Upper lobe of right lung (tissue), 1 donor: Measurements from ENCODE around the gene CD7. TPM values are rescaled to one million over a fixed set of nuclear protein-coding genes. Genes with fewer than 3 reads are reported as not detected.

Experiments used
- ATAC-seq: fragments of 200-7000 bp; cut with Tn5 transposase; one replicate; pipeline ENCODE4 v1.9.1; 2020; ENCODE audit warnings: mild to moderate bottlenecking, moderate library complexity
- DNase-seq: peaks from one replicate; pipeline ENCODE4 v3.0.0-alpha.2; 2020
- H3K27ac ChIP-seq: fragments of 200-600 bp; one replicate; pipeline ENCODE4 v1.8.0; 2022
- H3K27me3 ChIP-seq: fragments of 200-600 bp; one replicate; pipeline ENCODE4 v1.8.0; 2022; ENCODE audit warnings: mild to moderate bottlenecking
- H3K36me3 ChIP-seq: fragments of 200-600 bp; one replicate; pipeline ENCODE4 v1.8.0; 2022
- H3K4me1 ChIP-seq: fragments of 200-600 bp; one replicate; pipeline ENCODE4 v1.8.0; 2022
- H3K4me3 ChIP-seq: fragments of 200-600 bp; one replicate; pipeline ENCODE4 v1.8.0; 2022; ENCODE audit warnings: mild to moderate bottlenecking
- H3K9me3 ChIP-seq: fragments of 200-600 bp; one replicate; pipeline ENCODE4 v1.8.0; 2022
- CTCF ChIP-seq: fragments of 200-600 bp; IDR thresholded peaks from one replicate; pipeline ENCODE4 v1.8.0; 2022; ENCODE audit warnings: antibody characterized with exemption
- intact Hi-C: fragments of 100-400 bp; cut with DNase I; formaldehyde crosslinking; loops from one replicate; pipeline ENCODE4 v1.11.0; 2022
- total RNA-seq: library from RNA; stranded (reverse); fragmentation: NEBNext Ultra II Directional; extraction: Animal tissue kit (Norgen Biotek cat#: 25700); gene quantifications from one replicate; pipeline ENCODE4 v1.2.1, GENCODE V29; 2021
- donor health status: DM: no; HTN: yes; CAD: no; lungs with severe emphysema.

CD7 gene
- total RNA-seq, 1 donor from 2014 or later: 7.2 TPM

GRCh38 chr17:82327289-82327688 lies 9.9 kb upstream of the CD7 start:
- no peak for ATAC-seq
- intact Hi-C loops: no loop called here
- DNase-seq: no peak

GRCh38 chr17:82325286-82326180 lies 8.1 kb upstream of the CD7 start:
- no peaks in the 10 kb centered on the region for H3K27me3 ChIP-seq
- H3K4me3 ChIP-seq: no peak overlapping the region
- intact Hi-C loops: no loop called here
- H3K27ac ChIP-seq: no peak overlapping the region
- TF ChIP-seq CTCF: no peak
- H3K9me3 ChIP-seq: no peaks in the 10 kb centered on the region
- no peaks in the 10 kb centered on the region for H3K36me3 ChIP-seq
- DNase-seq (peak; percentile 63), ATAC-seq (no peak)
- peaks cover 15% of the 10 kb centered on the region for H3K4me1 ChIP-seq

More at GRCh38 chr17:82327289-82327688, 9.9 kb upstream of the CD7 start:
- Histone ChIP-seq H3K27me3 (no peaks in the 10 kb centered on the region), H3K27ac (no peak overlapping the region), H3K36me3 (no peaks in the 10 kb centered on the region), H3K4me3 (no peak overlapping the region), H3K9me3 (no peaks in the 10 kb centered on the region), H3K4me1 (peaks cover 11% of the 10 kb centered on the region)
- TF ChIP-seq CTCF: no peak

GRCh38 chr17:82324566-82325285 lies 7.3 kb upstream of the CD7 start:
- Histone ChIP-seq H3K27me3 (no peaks in the 10 kb centered on the region), H3K4me1 (peaks cover 8% of the 10 kb centered on the region), H3K4me3 (no peak overlapping the region), H3K27ac (no peak overlapping the region), H3K9me3 (no peaks in the 10 kb centered on the region), H3K36me3 (no peaks in the 10 kb centered on the region)
- intact Hi-C loops: loop anchor here (5.0 kb wide), 1 partner anchor 87 kb away; no protein-coding TSS in a partner anchor
- no peak for TF ChIP-seq CTCF
- DNase-seq (peak; percentile 61), ATAC-seq (no peak)

GRCh38 chr17:82323514-82324234 lies 6.3 kb upstream of the CD7 start:
- peak; percentile 62 for DNase-seq
- H3K4me3 ChIP-seq: no peak overlapping the region
- no peak for TF ChIP-seq CTCF
- no peak for ATAC-seq
- intact Hi-C loops: loop anchor here (5.0 kb wide), 1 partner anchor 86 kb away; no protein-coding TSS in a partner anchor
- no peaks in the 10 kb centered on the region for H3K27me3 ChIP-seq
- no peaks in the 10 kb centered on the region for H3K36me3 ChIP-seq
- H3K4me1 ChIP-seq: peaks cover 8% of the 10 kb centered on the region
- no peak overlapping the region for H3K27ac ChIP-seq
- H3K9me3 ChIP-seq: no peaks in the 10 kb centered on the region
